Endothelial cell (in vitro differentiated cells): Measurements from ENCODE around the gene RHOBTB1. TPM values are rescaled to one million over a fixed set of nuclear protein-coding genes. Genes with fewer than 3 reads are reported as not detected.

Source experiments
- DNase-seq: peaks from one replicate; pipeline ENCODE4 v3.0.0; 2021; ENCODE audit warnings: low spot score
- H3K27ac Mint-ChIP-seq: one replicate; pipeline ENCODE4 v1.8.0; 2021; ENCODE audit warnings: mixed read lengths, inconsistent platforms; ENCODE audit not compliant: unreplicated experiment
- H3K27me3 Mint-ChIP-seq: one replicate; pipeline ENCODE4 v1.8.0; 2021; ENCODE audit warnings: mild to moderate bottlenecking, moderate library complexity, mixed read lengths, inconsistent platforms; ENCODE audit not compliant: unreplicated experiment
- H3K36me3 Mint-ChIP-seq: one replicate; pipeline ENCODE4 v1.8.0; 2021; ENCODE audit warnings: mild to moderate bottlenecking, low read depth, mixed read lengths, inconsistent platforms; ENCODE audit not compliant: unreplicated experiment
- H3K4me1 Mint-ChIP-seq: one replicate; pipeline ENCODE4 v1.8.0; 2021; ENCODE audit warnings: mild to moderate bottlenecking, mixed read lengths, inconsistent platforms; ENCODE audit not compliant: unreplicated experiment
- H3K4me3 Mint-ChIP-seq: one replicate; pipeline ENCODE4 v1.8.0; 2021; ENCODE audit warnings: mild to moderate bottlenecking, mixed read lengths, inconsistent platforms; ENCODE audit not compliant: unreplicated experiment
- H3K9me3 Mint-ChIP-seq: one replicate; pipeline ENCODE4 v1.8.0; 2021; ENCODE audit warnings: mixed read lengths, inconsistent platforms; ENCODE audit not compliant: unreplicated experiment
- total RNA-seq: library from RNA; stranded (reverse); fragmentation: NEBNext Ultra II Directional; extraction: Animal tissue kit (Norgen Biotek cat#: 25700); gene quantifications from one replicate; pipeline ENCODE4 v1.2.1, GENCODE V29; 2021; ENCODE audit not compliant: unreplicated experiment
- TF ChIP-seq, protein P1 (sequence below): fragments of 200-600 bp; sonication (generic); IDR thresholded peaks from one replicate; pipeline ENCODE4 v1.5.0; 2021; ENCODE audit warnings: antibody characterized with exemption; ENCODE audit not compliant: unreplicated experiment

RHOBTB1 gene
- total RNA-seq, 1 donor from 2014 or later: 20.3 TPM

GRCh38 chr10:60937784-60938654 lies 6.0 kb downstream of the RHOBTB1 start:
- Mint-ChIP-seq H3K4me1 (peaks cover 8% of the 10 kb centered on the region), H3K27me3 (peaks cover 4% of the 10 kb centered on the region), H3K36me3 (no peaks in the 10 kb centered on the region), H3K9me3 (no peaks in the 10 kb centered on the region), H3K4me3 (no peak overlapping the region), H3K27ac (no peak overlapping the region)
- TF ChIP-seq, protein P1, sequence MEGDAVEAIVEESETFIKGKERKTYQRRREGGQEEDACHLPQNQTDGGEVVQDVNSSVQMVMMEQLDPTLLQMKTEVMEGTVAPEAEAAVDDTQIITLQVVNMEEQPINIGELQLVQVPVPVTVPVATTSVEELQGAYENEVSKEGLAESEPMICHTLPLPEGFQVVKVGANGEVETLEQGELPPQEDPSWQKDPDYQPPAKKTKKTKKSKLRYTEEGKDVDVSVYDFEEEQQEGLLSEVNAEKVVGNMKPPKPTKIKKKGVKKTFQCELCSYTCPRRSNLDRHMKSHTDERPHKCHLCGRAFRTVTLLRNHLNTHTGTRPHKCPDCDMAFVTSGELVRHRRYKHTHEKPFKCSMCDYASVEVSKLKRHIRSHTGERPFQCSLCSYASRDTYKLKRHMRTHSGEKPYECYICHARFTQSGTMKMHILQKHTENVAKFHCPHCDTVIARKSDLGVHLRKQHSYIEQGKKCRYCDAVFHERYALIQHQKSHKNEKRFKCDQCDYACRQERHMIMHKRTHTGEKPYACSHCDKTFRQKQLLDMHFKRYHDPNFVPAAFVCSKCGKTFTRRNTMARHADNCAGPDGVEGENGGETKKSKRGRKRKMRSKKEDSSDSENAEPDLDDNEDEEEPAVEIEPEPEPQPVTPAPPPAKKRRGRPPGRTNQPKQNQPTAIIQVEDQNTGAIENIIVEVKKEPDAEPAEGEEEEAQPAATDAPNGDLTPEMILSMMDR: no peak
- DNase-seq: no peak

DNA sequence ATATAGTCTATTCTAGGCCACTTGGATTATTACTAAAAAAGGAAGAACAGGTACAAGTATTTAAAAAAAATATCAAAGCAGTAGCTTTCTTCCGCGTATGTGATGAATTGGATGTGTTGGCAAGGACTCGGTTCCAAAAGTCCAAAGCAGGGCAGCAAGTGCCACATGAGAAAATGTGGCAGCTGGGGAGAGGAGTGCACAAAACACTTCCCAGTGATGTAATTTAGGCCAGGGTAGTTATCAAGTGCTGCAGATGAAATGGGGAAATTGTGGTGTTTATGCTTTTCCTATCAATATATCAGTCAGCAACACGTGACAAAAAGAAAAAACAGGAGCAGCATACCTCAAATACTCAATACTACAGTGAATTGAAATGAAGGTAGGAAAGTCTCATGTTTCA lies 7.0 kb downstream of the RHOBTB1 start:
- Mint-ChIP-seq H3K4me1 (peaks cover 4% of the 10 kb centered on the region), H3K9me3 (no peaks in the 10 kb centered on the region), H3K4me3 (no peak overlapping the region), H3K27me3 (no peaks in the 10 kb centered on the region), H3K36me3 (no peaks in the 10 kb centered on the region), H3K27ac (no peak overlapping the region)
- no peak for DNase-seq
- TF ChIP-seq, protein P1: no peak

- H3K27me3 Mint-ChIP-seq: no peaks in the 10 kb centered on the region
- TF ChIP-seq, protein P1: no peak
- no peak for DNase-seq
- no peak overlapping the region for H3K4me3 Mint-ChIP-seq
- H3K4me1 Mint-ChIP-seq: peaks cover 10% of the 10 kb centered on the region
- H3K9me3 Mint-ChIP-seq: no peaks in the 10 kb centered on the region
- no peak overlapping the region for H3K27ac Mint-ChIP-seq
- no peaks in the 10 kb centered on the region for H3K36me3 Mint-ChIP-seq
These were observed 9.5 kb downstream of the RHOBTB1 start for GRCh38 chr10:60934215-60935175.

DNA sequence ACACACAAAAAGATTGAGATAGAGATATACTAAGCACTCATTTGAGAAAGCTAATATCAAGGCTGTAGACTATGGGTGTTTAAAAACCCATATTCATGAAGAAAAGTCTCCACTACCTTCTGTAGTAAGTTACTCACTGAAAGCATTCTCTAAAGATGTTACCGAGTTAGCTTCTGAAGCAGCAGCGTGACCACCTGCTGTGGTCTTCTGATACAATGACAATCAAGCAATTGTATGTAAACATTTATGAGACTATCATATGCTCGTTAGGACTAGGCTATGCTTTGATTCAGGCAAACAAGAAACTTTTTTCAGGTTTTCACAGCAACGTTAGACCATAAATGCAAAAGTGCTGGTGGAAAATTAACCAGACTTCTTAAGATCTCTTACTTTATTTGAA lies 11.2 kb downstream of the RHOBTB1 start:
- DNase-seq: no peak
- peaks cover 8% of the 10 kb centered on the region for H3K4me1 Mint-ChIP-seq
- no peaks in the 10 kb centered on the region for H3K36me3 Mint-ChIP-seq
- no peak overlapping the region for H3K27ac Mint-ChIP-seq
- H3K9me3 Mint-ChIP-seq: no peaks in the 10 kb centered on the region
- H3K27me3 Mint-ChIP-seq: no peaks in the 10 kb centered on the region
- H3K4me3 Mint-ChIP-seq: no peak overlapping the region
- TF ChIP-seq, protein P1: no peak
